Ramos (cell line): ENCODE measurements around the gene ZDHHC11B.

Experiments used
- in situ Hi-C: fragments of 300-500 bp; cut with MboI; formaldehyde crosslinking; loops from one replicate; pipeline ENCODE4 v1.14.3; 2022; ENCODE audit warnings: low sequenced_read_pairs; ENCODE audit not compliant: unreplicated experiment

Gene ZDHHC11B

DNA sequence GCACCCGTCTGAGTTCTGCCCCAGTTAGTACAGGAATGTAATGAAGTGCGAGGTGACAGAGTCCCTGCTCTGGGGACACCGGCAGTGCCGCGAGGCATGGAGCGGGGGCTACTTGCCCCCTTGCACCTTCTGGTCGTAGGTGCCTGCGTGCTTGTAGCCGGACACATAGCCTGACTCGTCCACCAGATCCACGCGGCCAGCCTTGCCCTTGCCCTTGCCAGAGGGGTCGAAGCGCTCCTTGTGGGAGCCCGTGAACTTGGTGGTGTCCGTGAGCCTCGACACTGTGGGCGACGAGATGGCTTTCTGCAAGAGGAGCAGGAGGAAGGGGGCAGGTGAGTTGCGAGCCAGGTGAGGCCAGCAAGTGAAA is 119.6 kb downstream of the ZDHHC11B start:
- in situ Hi-C loops: loop anchor here (10.0 kb wide), 1 partner anchor 240 kb away; no protein-coding TSS in a partner anchor

DNA sequence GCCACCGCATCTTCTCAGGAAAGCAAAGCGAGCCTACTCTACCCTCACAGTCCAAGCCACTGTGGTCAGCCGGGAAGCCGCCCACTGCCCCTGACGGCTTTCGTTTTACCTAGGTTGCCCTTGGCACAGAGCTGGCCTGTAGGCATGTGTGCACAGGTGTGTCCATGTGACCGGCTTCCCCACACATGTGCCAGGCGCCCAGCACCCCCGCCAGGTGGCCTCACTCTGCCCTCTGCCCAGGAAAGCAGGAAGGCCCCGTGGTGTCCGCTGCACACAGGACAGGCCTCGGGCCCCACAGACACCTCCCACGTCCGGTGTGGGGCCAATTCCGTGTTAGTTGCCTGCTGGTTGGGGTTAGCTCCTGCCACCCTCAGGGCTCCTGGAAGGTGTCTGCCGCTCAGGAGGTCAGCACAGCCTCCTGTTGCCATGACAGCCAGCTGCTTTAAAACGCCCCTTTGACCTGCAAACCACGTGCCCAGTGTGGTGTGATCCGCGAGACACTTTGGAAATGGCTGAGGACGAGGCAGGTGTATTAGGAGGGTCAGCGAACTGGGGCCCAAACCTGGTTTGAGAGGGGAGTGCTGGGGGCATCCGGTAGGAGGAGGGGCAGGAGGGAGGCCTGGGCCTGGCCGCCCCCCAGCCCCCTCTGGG is 120.1 kb downstream of the ZDHHC11B start:
- in situ Hi-C loops: loop anchor here (10.0 kb wide), 1 partner anchor 240 kb away; no protein-coding TSS in a partner anchor

DNA sequence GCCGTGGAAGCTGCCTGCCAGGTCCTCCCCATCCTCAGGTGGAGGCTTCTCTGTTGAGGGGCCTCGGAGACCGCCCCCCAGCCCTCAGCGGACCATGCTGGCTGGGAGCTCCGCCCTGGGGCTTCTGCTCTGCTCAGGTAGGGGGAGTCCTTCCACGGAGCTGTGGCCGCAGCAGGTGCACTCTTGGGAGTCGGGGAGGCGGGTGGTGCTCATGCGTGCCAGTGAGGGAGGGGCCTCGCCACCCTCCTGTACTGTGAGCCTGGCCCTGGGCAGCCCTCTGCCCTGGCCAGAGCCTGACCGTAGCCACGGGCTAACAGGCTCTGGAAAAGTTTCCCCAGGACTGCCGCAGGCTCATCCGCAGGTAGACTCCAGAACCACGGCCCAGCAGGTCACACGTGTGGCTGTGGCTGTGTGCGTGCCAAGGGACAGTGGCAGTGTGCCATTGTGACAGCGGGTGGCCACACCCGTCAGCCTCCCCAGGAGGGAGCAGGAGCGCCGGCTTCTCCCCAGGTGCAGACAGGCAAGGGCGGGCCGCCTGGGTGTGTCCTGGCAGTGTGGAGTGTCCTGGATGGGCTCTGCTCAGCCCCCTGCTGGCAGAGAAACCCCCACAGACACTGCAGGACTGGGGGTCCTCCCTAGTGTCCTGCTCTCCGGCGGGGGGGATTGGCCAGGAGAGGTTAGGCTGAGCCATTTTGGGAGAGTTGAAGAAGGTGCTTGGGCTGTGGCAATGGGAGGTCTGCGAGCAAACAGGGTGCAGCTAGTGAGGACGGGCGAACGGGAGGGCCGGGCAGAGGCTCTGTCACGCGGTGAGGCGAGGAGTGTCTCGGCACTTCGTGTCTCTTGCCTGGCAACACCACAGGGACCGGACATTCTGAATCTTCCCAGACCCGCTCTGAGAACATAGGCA is 120.8 kb downstream of the ZDHHC11B start:
- in situ Hi-C loops: loop anchor here (10.0 kb wide), 1 partner anchor 241 kb away; no protein-coding TSS in a partner anchor

DNA sequence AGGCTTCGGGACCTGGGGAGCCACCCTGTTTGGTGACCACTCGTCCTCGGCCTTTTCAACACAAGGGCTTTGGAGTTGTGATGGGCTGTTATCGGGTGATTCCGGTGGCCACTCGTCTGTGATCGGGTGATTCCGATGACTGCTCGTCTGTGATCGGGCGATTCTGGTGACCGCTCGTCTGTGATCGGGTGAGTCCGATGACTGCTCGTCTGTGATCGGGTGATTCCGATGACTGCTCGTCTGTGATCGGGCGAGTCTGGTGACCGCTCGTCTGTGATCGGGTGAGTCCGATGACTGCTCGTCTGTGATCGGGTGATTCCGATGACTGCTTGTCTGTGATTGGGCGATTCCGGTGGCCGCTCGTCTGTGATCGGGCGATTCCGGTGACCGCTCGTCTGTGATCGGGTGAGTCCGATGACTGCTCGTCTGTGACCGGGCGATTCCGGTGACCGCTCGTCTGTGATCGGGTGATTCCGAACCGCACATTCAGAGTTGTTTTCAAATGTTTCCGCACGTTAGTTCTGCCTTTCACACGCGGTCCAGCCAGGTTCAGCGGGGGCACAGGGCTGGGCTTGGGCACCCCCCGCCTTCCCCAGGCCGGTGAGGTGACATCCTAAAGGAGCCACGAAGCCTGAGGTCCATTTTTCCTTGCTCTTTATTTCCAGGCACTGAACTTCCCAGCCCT is 121.6 kb downstream of the ZDHHC11B start:
- in situ Hi-C loops: loop anchor here (10.0 kb wide), 1 partner anchor 242 kb away; no protein-coding TSS in a partner anchor

DNA sequence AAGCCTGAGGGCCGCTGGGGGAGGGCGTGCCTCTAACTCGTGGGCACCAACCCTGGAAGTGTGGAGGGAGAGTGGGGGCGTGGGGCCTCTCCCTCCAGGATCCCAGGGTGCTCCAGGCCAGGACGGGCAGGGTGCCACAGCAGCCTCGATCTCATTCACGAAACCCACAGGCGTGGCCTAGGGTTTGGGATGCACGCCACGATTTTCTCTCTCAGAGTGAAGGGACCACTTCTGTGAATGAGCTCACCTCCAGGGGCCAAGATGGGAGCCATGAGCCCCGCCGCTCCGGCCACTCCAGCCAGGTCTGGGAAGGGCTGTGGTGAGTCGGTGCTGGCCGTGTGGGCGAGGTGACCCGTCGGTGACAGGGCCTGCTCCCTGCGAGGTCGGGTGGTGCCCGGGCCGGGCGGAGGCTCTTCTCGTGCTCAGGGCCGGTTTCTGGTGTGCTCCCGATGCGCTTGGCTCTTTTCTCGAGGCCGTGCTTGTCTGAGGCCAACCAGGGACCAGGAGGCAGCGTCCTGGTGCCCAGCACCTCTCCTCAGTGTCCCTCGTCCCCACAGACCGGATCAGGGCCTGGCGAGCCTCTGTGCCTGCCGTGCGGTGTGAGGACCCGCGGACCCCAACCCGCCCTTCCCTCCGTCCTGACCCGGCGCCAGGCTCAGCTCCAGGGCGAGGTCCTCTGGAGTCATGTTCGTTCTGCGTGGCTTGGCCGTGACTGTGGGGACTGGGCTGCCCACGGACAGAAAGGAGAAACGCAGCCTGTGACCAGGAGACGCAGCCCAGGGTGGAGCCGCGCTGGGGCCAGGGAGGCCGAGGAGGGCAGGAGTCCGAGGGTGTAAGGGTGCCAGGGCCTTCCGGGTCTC is 122.4 kb downstream of the ZDHHC11B start:
- in situ Hi-C loops: loop anchor here (10.0 kb wide), 1 partner anchor 243 kb away; no protein-coding TSS in a partner anchor

DNA sequence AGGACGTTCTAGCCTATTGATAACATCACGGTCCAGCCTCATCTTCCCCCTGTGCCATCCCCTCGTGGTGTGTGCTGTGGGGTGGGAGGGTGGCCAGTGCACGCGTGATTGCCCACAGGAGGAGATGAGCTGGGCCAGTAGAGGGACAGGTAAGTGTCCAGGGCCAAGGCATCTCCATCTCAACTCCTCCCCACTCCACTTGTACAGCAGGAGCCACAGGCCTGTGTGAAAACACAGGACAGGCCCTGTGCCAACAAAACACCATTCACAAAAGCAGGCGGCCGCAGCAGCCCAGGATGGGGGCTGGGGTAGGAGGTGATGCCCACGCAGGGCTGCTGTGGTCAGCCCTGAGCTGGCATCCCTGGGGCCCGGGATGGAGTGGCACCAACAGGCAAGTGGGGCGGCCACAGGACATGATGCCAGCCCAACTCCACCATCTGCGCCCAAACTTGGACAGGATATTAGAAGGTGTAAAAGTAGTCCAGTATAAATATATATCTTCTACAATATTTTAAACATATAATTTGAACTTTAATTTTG is 124.0 kb downstream of the ZDHHC11B start:
- in situ Hi-C loops: loop anchor here (10.0 kb wide), 1 partner anchor 244 kb away; no protein-coding TSS in a partner anchor
